Activated B cell treated with CpG ODN at 0.5 μM for 24 hours (primary cell): Measurements from ENCODE around the gene DNAH14. TPM values are rescaled to one million over a fixed set of nuclear protein-coding genes. Genes with fewer than 3 reads are reported as not detected.
"Not testable (repeated sequence)": the region's sequence is repeated elsewhere in the genome, so short reads cannot be mapped to it uniquely, and the experiment has no call there.

Source experiments
- ATAC-seq: fragments of 200-7000 bp; cut with Tn5 transposase; one replicate; pipeline ENCODE4 v1.10.0; 2021; ENCODE audit warnings: low read depth, mild to moderate bottlenecking, moderate library complexity
- CTCF ChIA-PET: fragments of 350-600 bp; sonication (Branson Sonifier 250); formaldehyde crosslinking; loops from one replicate; lab custom pipeline; 2021; ENCODE audit warnings: antibody characterized with exemption; lab: Charles Lee
- POLR2A ChIA-PET: fragments of 350-600 bp; sonication (Branson Sonifier 250); formaldehyde crosslinking; loops from one replicate; lab custom pipeline; 2021; ENCODE audit warnings: antibody characterized with exemption; lab: Charles Lee
- DNase-seq: peaks from one replicate; pipeline ENCODE4 v3.0.0; 2022
- H3K27ac Mint-ChIP-seq: one replicate; pipeline ENCODE4 v1.8.0; 2020; ENCODE audit warnings: mixed read lengths
- H3K27me3 Mint-ChIP-seq: one replicate; pipeline ENCODE4 v1.8.0; 2021; ENCODE audit warnings: mixed read lengths
- H3K36me3 Mint-ChIP-seq: one replicate; pipeline ENCODE4 v1.8.0; 2021; ENCODE audit warnings: low read depth, mixed read lengths
- H3K4me1 Mint-ChIP-seq: one replicate; pipeline ENCODE4 v1.8.0; 2021; ENCODE audit warnings: mixed read lengths
- H3K4me3 Mint-ChIP-seq: one replicate; pipeline ENCODE4 v1.8.0; 2020; ENCODE audit warnings: mild to moderate bottlenecking, mixed read lengths
- H3K9me3 Mint-ChIP-seq: one replicate; pipeline ENCODE4 v1.8.0; 2020; ENCODE audit warnings: mixed read lengths
- CTCF ChIP-seq: fragments of 200-600 bp; IDR thresholded peaks from one replicate; pipeline ENCODE4 v1.8.0; 2022; ENCODE audit warnings: antibody characterized with exemption, mild to moderate bottlenecking
- intact Hi-C: fragments of 100-400 bp; cut with micrococcal nuclease; formaldehyde crosslinking; loops from one replicate; pipeline ENCODE4 v1.15.1; 2024
- total RNA-seq: library from RNA; stranded (reverse); gene quantifications from 2 replicates; pipeline ENCODE4 v1.2.3, GENCODE V29; 2022

The DNAH14 gene
- total RNA-seq, 1 donor from 2014 or later = not detected

GRCh38 chr1:225131869-225132268 is 202.4 kb downstream of the DNAH14 start:
- ATAC-seq = no peak
- no peak for DNase-seq
- Mint-ChIP-seq H3K27ac (no peak overlapping the region), H3K4me3 (no peak overlapping the region), H3K36me3 (no peaks in the 10 kb centered on the region), H3K27me3 (no peaks in the 10 kb centered on the region), H3K4me1 (no peaks in the 10 kb centered on the region), H3K9me3 (peaks cover 13% of the 10 kb centered on the region)
- POLR2A ChIA-PET = no interaction called here
- CTCF ChIA-PET = no interaction called here
- intact Hi-C loops = no loop called here
- TF ChIP-seq CTCF = no peak

GRCh38 chr1:225137976-225138375 is 208.5 kb downstream of the DNAH14 start:
- ChIA-PET POLR2A (no interaction called here), CTCF (no interaction called here)
- ATAC-seq = no peak
- H3K4me3 Mint-ChIP-seq = no peak overlapping the region
- no peak overlapping the region for H3K27ac Mint-ChIP-seq
- H3K36me3 Mint-ChIP-seq = no peaks in the 10 kb centered on the region
- H3K9me3 Mint-ChIP-seq = peaks cover 13% of the 10 kb centered on the region
- intact Hi-C loops = no loop called here
- H3K4me1 Mint-ChIP-seq = no peaks in the 10 kb centered on the region
- H3K27me3 Mint-ChIP-seq = peaks cover 3% of the 10 kb centered on the region
- TF ChIP-seq CTCF = no peak
- no peak for DNase-seq

DNA sequence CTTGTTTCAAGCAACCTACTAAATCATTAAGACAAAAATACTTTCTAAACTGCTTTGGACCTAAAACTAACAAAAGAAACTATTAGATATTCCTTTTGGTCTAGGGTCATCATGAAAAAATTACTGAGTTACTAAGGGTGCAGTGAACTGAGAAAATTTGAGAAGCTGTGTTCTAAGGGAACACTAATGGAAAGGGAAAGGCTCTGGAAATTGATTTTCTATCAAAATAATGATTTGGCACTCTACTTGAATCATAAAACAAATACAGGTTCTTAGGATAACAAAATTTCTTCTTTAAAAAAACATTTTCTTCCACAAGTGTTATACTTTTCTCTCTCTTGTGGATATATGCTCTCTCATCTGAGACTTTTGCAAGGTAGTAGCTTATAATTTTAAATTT is 213.5 kb downstream of the DNAH14 start:
- Mint-ChIP-seq H3K9me3 (no peaks in the 10 kb centered on the region), H3K36me3 (no peaks in the 10 kb centered on the region), H3K4me3 (no peak overlapping the region), H3K27ac (no peak overlapping the region), H3K4me1 (no peaks in the 10 kb centered on the region), H3K27me3 (peaks cover 3% of the 10 kb centered on the region)
- no peak for ATAC-seq
- ChIA-PET CTCF (no interaction called here), POLR2A (no interaction called here)
- intact Hi-C loops = no loop called here
- no peak for TF ChIP-seq CTCF
- DNase-seq = no peak

GRCh38 chr1:225146478-225146877 is 217.0 kb downstream of the DNAH14 start:
- TF ChIP-seq CTCF = no peak
- DNase-seq (no peak), ATAC-seq (no peak)
- CTCF ChIA-PET = no interaction called here
- H3K4me1 Mint-ChIP-seq = no peaks in the 10 kb centered on the region
- intact Hi-C loops = no loop called here
- H3K36me3 Mint-ChIP-seq = no peaks in the 10 kb centered on the region
- no peaks in the 10 kb centered on the region for H3K27me3 Mint-ChIP-seq
- no peaks in the 10 kb centered on the region for H3K9me3 Mint-ChIP-seq
- H3K4me3 Mint-ChIP-seq = no peak overlapping the region
- no peak overlapping the region for H3K27ac Mint-ChIP-seq
- POLR2A ChIA-PET = no interaction called here

GRCh38 chr1:225147791-225148190 is 218.3 kb downstream of the DNAH14 start:
- CTCF ChIA-PET, POLR2A ChIA-PET, H3K27ac Mint-ChIP-seq, H3K9me3 Mint-ChIP-seq, intact Hi-C loops, H3K36me3 Mint-ChIP-seq, H3K4me1 Mint-ChIP-seq, H3K27me3 Mint-ChIP-seq, ATAC-seq, H3K4me3 Mint-ChIP-seq, DNase-seq: not testable (repeated sequence)

GRCh38 chr1:225152061-225152460 is 222.6 kb downstream of the DNAH14 start:
- H3K27me3 Mint-ChIP-seq = no peaks in the 10 kb centered on the region
- intact Hi-C loops = no loop called here
- H3K27ac Mint-ChIP-seq = no peak overlapping the region
- CTCF ChIA-PET = no interaction called here
- DNase-seq (no peak), ATAC-seq (no peak)
- POLR2A ChIA-PET = no interaction called here
- H3K4me3 Mint-ChIP-seq = no peak overlapping the region
- peaks cover 10% of the 10 kb centered on the region for H3K4me1 Mint-ChIP-seq
- H3K36me3 Mint-ChIP-seq = no peaks in the 10 kb centered on the region
- TF ChIP-seq CTCF = no peak
- no peaks in the 10 kb centered on the region for H3K9me3 Mint-ChIP-seq
